Fibroblast of skin of back (primary cell): ENCODE results near the gene NCOA1.
A peak's percentile ranks its signal among the peaks of the same experiment; 100 is the strongest.
"Not testable (repeated sequence)": the region's sequence is repeated elsewhere in the genome, so short reads cannot be mapped to it uniquely, and the experiment has no call there.

ENCODE experiments used
- DNase-seq: peaks from one replicate; pipeline ENCODE4 v3.0.0-alpha.2; 2013

Gene NCOA1

DNA sequence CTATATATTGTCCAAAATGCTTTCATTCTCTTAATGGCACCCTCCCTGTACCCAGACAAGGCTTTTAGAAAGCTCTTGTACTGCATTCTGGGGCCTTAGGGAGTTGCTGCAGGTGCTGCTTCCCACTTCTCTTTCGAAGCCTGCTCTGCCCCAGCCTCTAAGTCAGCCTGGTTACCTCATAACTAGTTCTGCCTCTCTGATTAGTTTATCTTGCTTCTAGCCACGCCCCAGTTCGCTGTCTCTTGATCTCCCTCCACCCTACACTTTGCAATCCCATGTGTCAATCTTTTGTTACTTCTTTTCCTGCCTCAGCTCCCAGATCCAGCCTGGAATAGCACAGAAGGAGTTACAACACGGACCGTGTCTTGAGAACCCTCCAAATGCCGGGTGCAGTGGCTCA, 13.8 kb upstream of the NCOA1 start:
- no peak for DNase-seq

DNA sequence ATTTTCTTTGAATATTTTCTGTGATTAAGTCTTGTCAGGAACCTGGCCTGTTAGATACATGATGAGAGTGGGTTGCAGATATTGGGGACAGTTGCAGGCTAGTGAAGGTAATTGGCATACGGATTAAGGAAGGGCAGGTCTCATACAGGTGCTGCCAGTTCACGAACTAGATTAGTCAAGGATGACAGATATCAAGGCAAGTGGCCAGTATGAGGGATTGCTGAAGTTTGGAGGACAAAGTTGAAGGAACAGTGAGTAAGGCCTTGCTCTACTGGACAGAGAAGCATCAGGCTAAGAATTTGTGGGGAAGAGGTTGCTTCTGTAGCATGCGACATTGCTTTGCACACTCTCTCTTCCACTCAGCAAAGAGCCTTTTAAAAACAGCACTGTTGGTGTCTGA, 12.8 kb upstream of the NCOA1 start:
- no peak for DNase-seq

DNA sequence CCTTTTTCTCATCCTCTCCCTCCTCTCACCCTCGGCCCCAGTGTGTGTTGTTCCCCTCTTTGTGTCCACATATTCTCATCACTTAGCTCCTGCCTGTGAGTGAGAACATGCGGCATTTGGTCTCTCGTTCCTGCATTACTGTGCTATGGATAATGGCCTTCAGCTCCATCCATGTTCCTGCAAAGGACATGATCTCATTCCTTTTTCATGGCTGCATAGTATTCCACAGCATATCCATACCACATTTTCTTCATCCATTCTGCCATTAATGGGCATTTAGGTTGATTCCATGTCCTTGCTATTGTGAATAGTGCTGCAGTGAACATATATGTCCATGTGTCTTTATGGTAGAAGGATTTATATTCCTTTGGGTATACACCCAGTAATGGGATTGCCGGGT, 10.8 kb upstream of the NCOA1 start:
- no peak for DNase-seq

DNA sequence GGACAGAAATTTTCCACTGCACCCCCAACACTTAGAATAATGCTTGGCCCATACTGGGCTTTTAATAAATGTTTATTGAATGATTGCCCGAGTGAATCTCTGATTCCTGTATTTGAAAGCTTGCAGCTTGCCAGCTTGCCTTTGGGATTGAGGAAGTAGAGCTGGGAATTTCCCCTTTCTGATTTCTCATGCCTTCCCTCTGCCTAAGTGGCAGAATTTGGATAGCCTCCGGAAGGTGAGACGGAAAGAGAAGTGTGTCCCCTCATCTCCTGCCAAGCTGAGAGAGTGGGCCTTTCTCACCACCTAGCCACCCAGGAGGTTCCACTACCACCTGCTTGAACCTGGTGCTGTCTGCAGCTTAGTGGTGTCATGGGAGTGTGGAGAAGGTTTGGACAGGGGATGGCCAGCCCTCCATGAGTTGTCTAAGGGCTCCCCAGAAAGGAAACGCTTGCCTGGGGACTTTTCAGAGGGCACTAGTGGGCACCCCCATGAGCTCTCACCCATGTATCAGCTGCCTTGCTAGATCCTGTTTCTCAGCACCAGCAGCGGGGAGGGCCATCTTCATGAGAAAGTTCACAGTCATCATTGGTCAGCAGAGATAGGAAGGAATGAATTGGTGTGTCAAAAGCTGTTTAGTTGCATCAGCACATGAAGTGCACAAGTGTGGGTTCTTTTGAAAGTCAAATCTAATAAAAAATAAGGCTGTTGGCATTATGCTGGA, 8.6 kb upstream of the NCOA1 start:
- DNase-seq = no peak

DNA sequence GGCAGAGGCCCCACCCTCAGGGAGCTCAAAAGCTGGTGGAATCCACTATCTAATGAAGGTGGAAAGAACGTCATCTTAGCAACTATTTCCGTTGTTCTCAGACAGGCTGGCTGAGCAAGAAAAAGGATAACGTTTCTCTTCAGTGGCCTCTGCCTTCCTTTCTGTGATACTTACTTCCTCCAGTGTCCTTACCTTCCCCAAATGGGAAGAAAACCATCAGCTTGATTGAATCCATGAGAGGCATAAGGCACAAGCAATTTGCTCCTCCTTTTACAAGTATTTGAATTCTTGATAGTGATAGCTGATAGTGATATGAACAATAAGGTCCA, 8.1 kb upstream of the NCOA1 start:
- no peak for DNase-seq

DNA sequence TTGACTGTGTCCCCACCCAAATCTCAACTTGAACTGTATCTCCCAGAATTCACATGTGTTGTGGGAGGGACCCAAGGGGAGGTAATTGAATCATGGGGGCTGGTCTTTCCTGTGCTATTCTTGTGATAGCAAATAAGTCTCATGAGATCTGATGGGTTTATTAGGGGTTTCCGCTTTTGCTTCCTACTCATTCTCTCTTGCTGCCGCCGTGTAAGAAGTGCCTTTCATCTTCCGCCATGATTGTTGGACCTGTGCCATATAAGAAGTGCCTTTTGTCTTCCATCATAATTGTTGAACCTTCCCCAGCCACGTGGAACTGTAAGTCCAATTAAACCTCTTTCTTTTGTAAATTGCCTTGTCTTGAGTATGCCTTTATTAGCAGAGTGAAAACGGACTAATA, 6.4 kb upstream of the NCOA1 start:
- not testable (repeated sequence) for DNase-seq

DNA sequence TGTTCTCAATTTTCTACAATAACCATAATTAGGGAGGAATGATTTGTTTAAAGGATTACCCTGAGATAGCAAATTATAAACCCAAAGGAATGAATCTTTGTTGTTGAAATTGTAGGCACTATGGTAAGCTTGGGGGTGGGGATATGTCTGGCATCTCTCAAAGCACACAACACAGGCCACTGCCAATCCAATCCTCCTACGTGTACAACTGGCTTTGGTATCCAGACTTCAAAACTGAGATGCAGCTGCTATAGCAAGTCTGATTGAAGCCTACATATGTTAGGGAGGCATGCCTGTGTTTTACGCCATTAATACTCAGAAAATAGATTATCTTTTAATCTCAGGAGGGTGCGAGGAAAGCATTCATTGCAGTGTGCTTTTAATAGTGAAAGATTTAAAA, 5.9 kb upstream of the NCOA1 start:
- DNase-seq = no peak

DNA sequence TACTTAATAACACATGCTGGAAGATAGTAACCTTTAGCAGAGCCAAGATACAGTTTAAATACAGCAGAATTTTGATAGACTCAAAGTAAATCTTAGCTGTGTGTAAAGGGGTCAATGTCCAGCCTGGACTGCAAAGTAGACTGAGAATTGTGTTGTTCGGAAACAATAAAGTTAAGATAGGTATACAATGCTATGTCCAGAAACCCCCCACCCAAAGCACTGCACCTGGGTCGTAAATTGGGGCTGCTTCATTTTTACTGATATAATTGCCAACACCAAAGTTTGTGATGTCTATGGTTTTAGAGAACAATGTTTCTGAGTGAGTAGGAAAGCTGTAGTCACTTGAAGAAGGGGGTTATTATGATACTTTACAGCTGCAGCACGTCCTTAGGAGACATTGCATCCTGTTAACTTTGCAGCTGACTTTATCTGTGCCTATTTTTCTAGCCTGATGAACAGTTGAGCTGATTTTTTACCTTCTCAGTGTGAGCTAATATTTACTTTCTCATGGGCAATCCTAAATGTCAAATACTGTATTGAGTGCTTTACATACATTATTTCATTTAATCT, 4.3 kb upstream of the NCOA1 start:
- DNase-seq = no peak

DNA sequence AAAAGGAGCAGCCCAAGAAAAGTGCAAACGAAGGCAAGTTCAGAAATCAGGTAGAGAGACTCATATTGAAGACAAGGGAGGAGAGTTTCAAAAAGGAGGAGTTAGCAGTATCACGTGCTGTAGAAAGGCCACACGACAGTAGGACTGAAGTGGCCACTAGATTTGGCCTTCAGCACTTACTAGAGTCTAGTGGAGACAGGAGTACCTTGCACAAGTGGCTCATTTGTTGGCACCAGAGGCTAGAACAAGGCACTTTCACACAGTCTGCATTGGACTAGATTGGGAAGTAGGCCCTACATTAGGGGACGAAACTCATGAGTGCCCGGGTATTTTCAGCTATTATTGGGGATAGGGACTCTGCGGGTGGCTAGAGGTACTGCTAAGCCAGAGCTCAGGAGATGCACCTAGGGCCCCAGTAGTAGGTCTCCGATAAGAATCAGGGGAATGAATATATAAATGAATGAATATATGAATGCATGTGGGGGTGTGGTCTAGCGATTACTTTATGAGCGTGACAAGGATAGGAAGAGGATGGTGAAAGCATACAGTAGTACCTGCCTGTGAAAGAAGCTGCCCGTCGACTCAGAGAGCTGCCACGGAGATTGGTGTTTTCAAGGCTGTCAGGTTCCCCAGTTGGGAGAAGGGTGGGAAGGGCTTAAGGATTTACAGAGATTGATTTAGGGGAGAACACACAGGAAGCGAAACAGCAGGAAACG, 1.4 kb upstream of the NCOA1 start:
- DNase-seq = no peak

DNA sequence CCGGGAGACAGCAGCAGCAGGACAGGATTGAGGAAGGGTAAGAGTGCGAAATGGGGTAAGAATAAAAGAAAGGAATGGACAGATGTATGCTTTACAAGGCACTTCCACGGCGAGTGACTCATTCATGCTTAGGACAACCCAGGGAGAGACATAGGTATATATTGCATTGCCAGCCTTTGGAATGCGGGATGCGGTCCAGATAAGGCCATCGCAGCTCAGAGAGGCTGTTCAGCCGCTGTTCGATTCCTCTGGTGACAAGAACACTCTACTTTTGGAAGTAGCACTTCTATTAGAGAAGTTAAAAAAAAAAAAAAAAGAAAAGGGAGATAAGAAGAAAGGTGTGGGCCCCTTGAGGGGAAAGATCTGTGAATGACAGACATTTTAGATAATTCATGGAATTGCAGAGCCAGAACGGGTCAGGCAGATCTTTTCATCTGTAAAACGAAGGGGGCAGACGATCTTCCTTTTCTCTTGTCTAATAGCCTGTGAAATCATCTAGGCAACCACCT, 819 bp upstream of the NCOA1 start:
- peak; percentile 59 for DNase-seq

DNA sequence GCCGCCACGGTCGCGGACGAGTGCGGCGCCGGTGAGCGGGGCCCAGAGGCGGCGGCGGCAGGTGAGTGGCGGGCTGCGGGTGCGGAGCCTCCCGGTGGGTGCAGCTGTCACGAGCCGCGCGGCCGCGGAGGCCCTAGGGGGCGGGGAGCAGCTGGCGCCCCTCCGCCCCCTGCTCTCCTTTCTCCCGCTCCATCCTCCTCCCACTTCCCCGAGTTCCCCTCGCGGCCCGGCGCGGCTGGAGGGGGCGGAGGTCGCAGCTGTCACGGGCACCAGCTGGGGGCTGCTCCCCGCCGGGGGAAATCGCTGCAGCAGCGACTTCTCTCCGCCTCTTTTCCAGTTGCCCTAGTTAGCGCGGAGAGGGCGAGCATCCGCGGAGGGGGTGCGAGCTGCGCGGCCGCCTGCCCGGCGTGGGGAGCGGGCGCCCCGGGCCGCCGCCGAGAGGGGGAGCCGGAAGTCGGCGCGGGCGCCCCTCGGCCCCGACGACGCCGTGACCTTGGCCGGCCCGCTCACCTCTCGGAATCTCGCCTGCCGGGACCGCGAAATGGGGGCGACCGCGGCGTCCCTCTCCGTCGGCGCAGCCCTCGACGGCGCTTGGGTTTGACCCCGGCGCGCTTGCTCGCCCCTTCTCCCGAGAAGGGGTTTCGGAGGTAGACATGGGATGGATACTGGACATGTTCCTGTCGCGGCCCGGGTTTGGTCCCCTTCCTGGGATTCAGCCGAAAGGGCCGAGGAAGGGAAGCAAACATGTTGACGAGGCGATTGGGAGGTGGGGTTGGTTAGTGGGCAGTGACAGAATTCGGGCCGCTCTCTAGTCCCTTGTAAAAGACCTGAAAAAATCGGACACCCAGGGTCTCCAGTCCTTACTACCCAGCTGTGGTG, 727 bp downstream of the NCOA1 start:
- DNase-seq = peak; percentile 44

DNA sequence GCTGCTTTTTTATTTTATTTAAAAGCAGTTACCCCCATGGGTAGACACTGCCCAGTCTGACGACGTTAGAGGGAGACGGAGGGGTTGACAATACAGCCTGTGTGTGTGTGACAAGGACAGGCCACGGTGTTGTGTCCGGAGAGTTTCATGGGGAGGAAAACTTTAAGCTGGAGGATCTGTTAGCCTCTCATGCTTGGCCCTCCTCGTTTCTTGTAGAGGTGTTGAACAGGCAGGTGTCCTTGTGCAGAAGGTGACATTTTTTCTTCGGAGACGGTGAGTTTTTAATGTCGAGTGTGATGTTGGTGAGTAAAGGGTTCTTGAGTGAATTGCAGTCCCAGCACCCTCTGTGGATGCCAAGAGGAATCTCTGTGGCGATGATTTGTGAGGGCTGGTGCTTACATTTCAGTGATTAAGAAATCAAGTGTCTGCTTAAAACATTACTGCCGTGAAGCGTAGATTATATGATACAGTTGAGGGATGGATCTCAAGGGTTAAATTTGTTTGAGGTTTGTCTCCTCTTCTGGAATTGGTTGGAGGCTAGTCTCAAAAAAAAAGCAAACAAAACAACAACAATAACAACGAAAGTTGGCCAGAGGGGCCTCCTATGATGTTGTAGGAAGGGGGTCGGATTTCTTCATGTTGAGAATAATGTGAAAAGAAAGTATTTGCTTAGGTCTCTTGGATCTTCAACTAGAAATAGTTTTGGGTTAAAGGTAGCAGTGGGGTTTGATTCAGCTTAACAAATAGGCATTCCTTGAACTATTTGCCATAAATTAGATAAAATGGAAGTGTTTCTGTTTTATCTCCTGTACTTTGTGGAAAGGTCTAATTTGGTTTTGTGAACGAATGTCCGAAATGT, 1.6 kb downstream of the NCOA1 start:
- peak; percentile 17 for DNase-seq

DNA sequence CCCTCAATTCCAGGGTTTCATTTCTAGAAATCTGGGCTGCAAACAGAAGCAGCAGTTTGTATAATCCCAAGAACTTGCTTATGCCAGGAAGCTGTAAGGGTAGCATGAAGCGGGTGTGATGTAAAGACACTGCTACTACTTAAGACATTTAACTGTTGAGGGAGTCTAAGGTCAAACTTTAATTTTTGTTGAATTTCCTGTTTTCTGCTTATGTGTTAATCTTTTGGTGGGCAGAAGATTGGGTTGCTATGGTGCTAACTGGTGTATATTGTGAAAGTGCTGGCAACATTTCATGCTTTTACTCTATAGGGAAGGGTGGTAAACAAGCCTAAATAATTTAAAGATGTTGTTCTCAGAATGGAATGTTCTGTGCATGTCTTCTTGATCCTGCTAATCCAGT, 2.7 kb downstream of the NCOA1 start:
- DNase-seq = peak; percentile 12

DNA sequence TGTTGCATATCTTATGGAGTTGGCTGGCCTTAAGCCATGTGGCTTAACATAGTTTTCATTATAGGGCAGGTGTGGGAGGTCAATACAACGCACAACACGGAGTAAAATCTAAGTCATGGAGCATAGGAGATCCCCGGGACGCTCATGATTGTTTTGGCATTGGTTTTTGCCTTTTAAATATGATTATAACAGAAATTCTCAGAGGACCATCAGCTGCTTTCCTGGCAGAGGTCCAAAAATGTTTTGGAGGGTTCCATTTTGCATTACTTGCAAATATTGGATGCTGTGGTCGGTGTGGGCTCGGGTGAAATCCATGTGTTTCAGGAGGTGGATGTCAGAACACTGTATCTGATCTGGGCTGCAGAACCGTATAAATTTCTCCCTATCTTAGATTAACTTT, 3.4 kb downstream of the NCOA1 start:
- no peak for DNase-seq

DNA sequence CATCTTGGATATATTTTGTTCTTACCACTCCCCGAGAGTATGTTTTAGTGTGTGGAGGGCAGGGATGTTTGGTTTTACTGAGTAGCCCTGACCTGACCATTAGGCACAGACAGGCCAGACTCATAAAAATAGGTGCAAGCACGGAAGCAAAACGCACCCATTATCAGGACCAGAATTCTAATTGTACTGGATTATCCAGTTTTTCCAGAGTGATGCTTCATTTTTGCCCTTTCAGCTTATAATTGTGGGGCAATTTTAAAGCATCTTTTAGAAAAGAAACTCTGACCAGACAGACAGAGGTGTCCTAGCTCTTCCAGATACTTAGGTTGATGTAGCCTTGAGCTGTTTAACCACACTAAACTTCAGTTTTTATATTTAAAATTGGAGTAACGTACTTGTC, 4.4 kb downstream of the NCOA1 start:
- no peak for DNase-seq

DNA sequence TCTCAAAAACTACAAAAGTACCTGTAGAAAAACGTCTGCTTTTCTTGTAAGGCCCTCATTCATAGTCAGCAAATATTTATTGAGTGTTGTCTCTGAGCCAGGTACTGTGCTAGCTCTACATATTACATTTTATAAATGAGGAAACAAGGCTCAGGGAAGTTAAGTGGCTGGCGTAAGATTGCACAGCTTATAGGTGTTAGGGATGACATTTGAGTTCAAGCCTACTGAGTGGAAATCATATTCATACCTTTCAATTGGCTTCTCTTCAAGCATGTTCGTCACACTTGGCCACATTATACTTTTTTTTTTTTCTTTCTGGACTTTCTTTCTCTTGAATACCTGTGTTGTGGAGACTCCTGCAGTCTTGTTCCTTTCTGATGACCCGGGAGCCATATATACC, 5.9 kb downstream of the NCOA1 start:
- no peak for DNase-seq

DNA sequence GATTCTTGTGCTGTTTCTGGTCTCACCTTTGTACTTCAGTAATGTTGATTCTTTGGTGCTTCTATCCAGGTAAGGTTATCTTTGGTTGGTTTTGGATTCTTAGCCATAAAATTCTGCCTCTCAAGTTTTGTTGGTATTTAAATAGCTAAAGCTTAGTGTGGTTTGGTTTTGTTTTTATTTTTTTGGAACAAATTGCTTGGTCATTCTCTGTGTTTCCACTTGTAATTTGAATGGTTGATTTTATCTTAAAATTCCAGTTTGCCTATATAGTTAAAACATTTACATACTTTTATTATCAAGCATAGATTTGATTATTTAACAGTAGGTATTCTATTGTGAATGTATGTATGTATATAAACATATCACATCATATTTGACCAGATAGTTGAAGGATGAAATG, 6.6 kb downstream of the NCOA1 start:
- no peak for DNase-seq

DNA sequence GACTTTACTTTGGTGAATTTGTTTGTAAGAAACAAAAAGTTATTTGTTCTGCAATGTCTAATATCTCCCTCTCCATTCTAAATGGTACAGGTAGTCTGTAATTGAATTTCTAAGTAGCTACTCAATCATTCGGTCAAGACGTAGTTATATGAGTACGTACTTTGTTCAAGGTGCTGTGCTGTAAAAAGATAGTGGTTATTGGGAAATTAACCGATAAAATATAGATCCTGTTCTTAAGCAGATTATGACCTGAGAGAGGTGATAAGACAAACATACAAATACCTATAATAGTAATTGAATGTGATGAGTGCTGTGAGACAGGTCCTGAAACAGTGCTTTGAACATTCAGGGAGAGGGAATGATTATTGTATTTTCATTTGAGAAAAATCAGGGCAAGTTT, 7.1 kb downstream of the NCOA1 start:
- no peak for DNase-seq

DNA sequence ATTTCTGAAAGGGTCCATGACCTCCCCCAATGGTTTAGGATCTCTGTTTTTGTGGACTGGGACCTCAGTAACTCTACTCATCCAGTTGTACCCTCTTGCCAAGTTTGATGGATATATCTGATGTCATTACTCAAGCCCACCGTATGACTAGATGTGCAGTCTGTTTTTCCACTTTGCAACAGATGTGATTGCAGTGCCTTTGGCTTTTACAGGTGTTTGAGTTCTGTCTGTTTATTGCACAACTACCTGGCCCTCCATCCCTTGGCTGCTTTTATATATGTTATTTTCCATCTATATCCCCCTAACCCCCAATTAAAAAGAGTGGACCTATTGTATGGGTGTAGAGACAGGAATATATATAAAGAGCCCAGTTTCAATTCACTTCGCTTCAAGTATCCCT, 10.8 kb downstream of the NCOA1 start:
- no peak for DNase-seq

DNA sequence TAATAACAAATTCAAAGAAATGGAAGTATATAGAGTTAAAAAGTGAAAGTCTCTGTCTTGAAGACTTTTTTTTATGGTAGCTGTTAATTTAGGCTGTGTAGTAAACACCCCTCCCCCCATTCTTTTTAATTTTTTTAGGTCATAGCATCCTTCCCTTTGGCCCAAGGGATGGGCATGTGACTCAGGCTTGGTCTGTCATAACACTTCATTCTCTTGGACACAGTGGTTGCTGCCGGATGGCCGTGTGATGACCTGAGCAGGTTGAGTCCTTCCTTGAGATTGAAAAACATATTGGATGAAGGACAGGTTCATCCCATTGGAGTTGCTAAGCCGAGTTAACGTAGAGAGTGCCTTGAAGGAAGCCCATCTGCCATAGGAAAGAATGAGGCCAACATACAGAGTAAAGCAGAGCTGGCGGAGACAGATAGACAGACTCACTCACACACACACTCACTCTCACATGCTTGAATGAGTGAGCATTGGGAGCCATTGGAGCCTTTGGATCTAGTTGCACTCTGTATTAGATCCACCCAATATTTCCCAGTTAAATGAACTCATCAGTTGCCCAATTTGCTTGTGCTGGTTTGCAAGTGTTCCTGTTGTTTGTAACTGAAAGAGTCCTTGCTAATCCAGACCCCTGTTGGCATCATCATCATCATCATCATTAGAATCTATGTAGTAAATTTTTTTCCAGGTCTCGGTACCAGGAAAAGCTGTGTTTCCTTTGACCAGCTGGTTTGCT, 14.7 kb downstream of the NCOA1 start:
- DNase-seq = no peak

DNA sequence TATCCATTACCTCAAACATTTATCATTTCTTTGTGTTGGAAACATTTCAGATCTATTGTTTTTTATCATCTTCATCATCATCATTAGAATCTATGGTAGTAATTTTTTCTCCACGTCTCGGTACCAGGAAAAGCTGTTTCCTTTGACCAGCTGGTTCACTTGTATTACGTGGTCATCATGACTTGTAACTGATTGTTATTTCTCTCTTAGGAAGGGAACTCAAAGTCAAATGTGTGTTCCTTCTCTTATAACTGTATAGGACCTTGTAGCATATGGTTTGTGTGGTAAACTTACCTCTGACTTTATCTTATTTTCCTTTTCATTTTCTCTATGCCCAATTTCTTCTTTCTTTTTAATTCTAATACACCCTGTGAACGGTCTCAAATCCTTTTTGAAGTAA, 16.5 kb downstream of the NCOA1 start:
- DNase-seq = no peak
